GM21723 (cell line): ENCODE measurements around the gene CPTP.

Source experiments
- ATAC-seq: cut with Tn5 transposase; IDR thresholded peaks from one replicate; pipeline ENCODE4 v1.9.1; 2021; ENCODE audit warnings: mild to moderate bottlenecking, moderate library complexity; ENCODE audit not compliant: unreplicated experiment

CPTP gene

DNA sequence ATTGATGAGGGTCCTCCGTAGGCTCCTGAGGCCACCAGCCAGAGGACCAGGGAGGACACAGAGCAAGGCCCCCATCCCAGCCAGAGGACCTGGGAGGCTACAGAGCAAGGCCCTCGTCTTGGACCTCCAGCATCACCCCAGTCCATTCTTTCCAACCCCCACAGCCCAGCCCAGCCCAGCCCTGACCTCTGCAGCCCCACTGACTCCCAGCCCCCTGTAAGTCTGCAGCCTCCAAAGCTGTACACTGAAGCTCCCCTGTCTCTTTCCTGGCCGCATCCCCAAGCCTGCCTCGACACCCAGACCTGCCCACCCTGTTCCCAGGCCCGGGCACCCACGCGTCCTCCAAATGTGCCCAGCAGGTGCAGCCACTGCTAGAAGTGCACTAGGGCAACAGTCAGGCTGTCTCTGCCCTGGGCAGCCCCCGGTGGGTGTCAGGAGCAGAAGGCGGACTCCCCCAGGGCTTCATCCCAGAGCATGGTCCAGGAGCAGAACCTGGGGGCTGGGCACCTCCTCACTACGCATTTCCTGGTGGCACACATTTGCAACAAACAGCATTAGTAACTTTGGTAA lies 22.5 kb downstream of the CPTP start:
- ATAC-seq: no peak

DNA sequence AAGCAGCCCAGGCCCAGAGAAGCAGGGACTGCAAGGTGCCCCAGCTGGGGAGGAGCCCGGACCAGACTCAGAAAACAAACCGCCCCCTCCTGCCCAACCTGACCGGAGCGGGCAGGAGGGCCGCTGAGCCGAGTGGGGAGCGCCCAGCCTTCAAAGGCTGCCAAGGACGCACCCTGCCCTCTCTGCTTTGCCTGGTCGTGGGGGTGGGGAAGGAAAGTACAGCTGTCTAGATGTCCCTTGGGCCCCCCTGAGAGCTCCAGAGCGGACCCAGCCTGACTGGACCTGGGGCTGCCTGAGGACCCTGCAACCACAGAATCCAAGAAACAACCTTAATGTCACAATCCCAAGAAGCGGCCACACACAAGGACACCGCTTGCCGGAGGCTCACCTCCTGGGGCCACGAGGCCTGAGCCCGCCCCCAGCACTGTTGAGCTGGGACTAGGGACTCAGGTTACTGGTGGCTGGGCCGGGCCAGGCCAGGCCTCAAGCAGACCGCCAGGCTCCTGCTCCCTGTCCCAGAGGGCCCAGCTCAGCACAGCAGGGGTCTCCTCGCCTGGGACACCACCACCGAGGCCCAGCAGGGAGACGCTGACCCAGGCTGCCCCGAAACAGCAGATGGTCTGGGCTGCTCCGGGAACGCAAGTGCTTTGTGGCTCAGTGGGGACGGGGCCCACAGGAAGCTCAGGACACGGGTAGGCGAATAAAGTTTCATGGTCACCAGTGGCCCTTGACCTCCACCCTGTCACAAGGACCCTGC lies 23.2 kb downstream of the CPTP start:
- no peak for ATAC-seq

DNA sequence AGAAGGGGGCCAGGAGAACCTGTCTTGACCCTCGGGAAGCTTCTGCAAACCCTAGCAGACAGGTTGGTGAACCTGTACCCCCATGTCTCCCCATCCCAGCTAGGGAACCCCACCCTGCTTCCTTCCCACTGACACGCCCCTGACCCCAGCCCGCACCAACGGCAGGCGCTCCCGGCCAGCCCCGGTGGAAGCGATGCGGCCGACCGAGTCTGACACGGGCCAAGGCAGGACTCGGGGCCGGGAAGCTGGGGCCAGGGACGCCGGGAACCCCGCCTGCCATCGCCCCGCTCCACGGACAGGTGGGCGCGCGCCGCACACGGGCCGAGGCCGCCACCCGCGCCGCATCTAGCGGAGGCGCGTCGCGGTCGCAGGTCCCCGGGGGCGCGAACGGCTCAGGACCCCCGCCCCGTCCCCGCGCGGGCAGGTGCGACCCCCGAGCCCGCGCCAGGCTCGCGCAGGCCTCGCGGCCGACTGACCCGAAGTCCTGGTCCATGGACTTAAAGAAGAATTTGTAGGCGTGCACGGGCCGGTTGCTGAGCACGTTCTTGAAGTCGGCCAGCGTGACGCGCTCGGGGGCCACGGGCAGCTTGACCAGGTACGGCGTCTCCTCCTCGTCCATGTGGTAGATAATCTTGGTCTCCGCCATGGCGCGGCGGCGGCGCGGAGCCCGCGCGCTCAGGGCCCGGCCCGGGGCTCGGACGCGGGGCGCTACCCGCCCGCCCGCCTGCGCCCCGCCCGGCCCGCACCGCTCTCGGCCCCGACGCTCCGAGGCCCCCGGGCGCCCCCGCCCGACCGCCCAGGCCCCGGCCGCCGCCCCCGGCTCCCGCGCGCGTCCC lies 24.0 kb downstream of the CPTP start:
- peak; percentile 34 for ATAC-seq

DNA sequence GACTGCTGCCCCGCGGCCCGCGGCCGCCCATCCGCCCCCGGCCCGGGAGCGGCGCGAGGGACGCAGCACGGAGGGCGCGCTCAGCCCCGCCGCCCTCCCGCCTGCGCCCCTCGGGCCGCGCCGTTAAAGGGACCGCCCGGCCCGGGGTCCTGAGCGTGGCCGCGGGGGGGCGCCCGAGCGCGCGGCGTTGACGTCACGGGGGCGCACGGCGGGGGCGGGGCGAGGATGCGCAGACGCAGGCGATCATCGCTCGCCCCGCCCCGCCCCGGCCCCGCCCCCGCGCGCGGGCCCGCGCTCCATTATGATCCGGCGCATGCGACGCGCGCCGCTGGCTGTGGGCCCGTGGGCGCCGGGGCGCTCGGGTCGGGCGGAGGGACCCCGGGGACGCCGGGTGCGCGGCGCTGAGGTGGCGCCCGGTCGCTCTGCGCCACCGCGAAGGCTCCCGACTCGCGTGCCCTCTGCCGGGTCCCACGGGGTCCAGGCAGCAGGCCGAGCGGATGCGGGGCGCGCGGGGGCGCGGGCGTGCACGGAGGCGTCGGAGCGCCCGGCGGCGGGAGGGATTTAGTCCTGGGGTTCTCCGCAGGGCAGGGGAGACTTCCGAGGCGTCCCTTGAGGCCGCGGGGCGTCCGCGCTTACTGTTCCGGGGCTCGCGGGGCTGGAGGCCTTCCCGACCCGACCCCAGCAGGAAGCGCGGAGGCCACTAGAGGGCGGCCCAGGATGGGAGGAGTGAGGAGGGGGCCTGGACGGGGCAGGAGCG lies 24.8 kb downstream of the CPTP start, which contains the start of gene DVL1:
Gene DVL1 (minus strand): TSS at position 163 of the 757 bp plus-strand sequence. CDS start 353 bp downstream, outside the sequence.
- peak; percentile 57 for ATAC-seq

DNA sequence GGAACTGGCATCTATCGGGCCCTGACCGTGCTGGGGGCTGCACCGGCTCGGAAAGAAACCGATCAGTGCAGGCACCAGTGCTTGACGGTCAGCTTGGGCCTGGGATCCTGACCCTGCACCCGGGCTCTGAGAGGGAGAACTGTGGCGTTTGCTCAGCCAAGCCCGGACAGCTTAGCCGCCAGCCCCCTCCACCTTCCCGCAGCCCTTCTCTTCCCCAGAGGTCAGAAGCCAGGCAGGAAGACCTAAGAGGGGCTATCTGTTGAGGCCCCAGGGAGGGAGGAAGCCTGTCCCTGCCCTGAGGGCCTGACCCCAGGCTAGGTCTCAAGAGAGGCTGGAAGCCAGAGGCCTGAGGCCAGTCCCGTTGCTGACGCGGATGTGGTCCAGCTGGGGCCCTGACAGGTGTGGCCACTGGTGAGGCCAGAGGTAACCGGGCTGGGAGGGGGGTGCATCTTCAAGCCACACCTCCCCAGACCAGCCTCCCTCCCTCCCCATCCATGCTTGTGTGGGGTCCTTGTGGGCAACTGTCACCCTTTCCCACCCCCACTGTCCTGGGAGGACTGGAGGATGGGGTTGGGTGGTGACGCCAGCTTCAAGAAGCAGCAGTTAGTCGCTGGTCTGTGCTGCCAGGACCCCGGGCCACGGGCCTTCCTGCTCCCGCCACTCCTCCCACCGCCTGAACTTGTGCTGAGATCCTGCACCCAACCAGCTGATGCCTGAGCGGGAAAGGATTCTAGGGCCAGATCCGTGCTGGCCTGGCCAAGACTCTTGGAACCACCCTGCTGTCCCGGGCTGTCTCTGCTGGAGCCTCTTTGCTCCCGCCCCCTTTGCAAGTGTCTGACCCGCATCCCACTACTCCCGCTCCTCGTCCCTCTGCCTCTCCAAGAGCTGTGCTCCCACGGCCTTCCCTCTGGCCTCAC lies 27.2 kb downstream of the CPTP start:
- ATAC-seq: no peak

DNA sequence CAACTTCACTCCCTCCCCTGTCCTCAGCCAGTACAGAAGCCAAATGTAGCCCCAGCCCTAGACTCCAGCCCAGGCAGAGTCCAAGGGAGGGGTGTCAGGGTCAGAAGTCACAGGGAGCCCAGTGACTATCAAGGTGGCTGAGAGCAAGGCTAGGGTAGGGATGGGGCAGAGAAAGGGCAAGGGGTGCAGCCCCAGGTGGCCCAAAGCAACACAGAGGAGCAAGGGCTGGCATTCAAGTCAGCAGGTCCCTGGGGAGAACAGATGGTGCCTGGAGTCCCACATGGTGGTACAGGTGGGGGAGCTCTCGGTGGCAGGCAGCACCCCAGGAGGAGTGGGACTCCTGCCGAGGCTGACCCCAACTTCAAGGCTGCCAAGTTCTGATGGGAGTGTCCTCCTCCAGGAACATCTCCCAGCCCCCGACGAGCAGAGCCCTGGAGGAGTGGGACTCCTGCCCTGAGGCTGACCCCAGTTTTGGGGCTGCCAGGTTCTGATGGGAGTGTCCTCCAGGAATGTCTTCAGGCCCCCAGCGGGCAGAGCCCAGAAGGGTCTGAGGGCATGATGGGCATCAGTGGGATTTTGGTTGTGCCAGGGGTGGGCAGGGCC lies 28.3 kb downstream of the CPTP start:
- no peak for ATAC-seq

DNA sequence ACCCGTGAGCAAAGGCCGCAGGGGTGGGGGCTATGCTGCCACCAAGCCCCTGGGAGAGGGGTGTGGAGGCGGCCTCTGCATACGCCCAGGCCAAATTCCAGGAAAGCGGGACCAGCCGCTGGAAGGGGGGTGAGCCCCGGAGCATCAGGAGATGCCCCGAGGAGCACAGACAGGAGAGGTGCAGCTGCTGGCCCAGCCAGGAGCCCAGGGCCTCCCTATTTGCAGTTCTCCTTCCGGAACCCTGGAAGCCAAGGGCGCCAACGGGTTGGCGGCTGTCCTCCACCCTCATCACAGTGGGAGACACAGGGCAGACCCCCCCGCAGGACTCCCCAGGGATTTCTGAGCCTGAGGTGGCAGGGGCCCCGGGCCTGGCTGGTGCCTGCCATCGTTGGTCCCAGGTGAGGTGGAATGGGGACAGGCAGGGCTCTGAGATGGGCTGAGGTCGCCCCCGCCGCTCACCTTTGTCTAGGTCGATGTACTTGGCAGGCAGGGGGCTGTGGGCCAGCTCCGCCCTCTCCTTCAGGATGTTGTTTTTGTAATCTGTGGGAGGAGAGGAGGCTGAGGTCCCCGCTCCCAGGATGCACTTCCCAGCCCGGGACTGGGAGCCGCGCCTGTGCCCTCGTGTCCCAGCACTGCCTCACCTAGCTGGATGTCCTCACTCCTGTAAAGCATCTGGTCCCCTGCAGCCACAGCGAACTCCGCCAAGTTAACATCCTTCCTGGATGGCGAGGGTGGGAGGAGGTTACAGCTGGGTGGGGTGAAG lies 29.0 kb downstream of the CPTP start:
- ATAC-seq: no peak

DNA sequence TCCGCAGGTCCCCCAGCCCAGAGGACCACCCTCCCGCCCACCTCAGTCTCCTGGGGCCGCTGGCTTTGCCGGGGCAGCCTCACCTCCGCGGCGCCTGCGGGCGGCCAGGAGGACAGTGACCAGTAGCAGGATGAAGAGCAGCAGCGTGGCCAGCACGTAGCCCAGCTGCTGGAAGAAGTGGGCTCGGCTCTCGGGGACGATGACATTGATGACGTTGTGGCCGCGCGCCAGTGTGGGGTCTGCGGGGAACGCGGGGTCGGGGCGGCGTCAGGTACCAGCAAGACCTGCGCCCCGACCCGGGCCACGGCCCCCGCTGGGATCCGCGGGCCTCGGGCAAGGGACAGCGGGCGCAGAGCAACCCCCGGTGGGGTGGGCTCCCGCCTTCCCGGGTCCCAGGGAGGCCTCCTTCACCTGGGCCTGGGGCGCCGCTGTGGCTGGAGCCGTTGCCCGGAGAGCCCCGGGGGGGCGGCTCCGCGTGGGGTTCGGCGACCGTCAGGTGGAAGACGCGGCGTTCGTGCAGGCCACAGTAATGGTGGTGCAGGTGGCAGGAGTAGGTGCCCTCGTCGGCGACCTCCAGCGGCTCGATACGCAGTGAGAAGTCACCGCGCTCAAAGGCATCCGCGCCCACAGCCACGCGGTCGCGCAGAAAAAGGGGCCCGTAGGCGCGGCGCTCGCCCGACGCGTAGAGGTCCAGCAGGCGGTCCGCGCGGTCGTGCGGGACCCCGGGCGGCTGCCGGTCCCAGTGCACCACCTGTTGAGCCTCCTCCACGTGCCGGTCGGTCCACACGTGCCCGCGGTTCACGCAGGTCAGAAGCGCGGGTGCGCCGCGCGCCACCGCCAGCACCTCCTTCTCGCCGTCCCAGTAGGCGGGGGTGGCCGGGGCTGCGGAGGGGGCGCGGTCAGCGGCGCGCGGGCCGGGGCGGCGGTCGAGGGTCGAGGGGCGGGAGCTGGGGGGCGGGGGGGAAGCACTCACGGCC lies 30.0 kb downstream of the CPTP start:
- no peak for ATAC-seq

DNA sequence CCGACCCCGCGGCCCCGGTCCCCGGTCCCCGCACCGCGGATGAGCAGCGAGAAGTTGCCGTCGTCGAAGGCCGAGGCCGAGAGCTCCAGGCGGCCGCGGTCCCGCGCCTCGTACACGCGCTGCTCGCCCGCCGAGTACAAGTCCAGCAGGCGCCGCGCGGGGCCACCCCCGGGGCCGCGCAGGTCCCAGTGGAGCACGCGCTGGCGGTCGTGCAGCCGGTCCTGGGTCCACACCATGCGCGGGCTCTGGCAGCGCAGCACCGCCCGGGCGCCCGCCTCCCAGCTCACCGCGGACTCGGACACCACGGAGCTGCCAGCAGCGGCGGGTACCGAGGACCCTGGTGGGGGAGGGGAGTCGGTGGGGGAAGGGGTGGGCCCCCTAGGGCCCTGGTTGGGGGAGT lies 30.8 kb downstream of the CPTP start:
- no peak for ATAC-seq

DNA sequence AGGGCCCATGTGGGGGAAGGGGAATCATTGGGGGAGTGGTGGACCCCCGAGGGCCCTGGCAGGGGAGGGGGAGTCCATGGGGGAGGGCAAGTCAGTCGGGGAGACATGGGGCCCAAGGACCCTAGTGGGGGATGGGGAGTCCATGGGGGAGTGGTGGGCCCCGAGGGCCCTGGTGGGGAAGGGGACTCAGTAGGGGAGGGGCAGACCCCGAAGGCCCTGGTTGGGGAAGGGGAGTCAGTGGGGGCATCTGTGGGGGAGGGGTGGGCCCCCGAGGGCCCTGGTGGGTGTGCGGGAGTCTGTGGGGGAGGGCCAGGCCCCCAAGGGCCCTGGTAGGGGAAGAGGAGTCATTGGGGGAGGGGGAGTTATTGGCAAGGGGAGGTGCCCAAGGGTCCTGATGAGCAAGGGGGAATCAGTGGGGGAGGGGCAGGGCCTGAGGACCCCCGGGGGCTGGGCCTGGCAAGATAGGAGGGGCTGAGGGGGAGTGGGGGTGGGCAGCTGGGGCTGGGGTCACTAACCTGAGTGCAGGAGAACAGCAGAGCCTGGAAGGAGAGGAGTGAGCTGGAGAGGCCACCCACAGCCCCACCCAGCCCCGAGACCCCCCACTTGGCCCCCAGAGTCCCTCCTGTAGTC lies 31.7 kb downstream of the CPTP start:
- ATAC-seq: no peak

DNA sequence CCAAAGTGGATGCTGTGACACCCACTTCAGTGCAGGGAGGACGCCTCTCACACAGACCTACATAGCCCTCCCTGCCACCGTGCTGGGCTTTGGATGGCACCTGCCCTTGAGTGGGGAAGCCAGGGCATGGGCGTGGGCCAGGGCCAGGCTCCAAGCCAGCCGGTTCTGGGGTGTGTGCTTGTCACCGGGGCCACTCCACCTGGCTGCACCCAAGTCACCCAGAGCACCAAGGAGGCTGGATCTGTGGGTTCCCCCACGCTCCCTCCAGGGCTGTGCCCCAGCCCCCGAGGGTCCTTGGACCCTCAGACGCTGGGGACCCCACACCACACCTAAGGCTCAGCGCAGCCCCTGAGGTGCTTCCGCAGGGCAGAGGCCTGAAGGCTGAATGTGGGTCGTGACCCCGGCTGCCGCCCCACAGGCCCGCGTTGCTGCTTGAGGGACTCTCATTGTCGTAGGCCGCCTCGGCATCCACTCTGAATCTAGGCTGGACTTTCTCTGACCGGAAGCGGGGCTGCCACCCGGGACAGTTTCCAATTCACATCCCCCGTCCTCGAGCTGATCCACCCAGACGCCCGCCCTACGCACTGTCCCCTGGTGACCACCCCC lies 32.3 kb downstream of the CPTP start:
- no peak for ATAC-seq

DNA sequence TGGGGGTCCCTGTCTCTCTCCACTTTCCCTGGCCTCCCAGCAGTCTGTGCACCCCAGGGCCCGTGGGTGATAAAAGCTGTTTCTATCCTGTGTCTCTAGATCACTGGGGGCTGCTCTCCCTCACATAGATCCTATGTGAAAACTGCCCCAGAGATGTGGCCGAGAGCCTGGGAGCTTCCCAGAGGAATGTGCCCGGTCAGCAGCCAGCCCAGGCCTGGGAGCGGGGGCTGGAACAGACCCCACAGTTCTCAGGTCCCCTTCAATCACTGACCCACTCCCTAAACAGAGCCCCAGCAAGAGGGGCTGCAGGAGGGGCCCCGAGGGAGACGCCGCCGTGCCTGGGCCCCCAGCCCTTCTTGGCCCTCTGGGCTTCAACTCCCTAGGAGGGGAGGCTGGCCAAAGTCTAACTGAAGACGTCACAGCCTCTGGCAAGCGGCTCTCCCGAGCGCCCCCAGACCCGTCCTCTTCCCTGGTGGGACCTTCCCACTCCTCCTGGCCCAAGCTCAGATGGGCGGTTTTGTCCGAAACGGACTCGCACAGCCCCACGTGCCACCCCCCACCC lies 33.4 kb downstream of the CPTP start:
- no peak for ATAC-seq

DNA sequence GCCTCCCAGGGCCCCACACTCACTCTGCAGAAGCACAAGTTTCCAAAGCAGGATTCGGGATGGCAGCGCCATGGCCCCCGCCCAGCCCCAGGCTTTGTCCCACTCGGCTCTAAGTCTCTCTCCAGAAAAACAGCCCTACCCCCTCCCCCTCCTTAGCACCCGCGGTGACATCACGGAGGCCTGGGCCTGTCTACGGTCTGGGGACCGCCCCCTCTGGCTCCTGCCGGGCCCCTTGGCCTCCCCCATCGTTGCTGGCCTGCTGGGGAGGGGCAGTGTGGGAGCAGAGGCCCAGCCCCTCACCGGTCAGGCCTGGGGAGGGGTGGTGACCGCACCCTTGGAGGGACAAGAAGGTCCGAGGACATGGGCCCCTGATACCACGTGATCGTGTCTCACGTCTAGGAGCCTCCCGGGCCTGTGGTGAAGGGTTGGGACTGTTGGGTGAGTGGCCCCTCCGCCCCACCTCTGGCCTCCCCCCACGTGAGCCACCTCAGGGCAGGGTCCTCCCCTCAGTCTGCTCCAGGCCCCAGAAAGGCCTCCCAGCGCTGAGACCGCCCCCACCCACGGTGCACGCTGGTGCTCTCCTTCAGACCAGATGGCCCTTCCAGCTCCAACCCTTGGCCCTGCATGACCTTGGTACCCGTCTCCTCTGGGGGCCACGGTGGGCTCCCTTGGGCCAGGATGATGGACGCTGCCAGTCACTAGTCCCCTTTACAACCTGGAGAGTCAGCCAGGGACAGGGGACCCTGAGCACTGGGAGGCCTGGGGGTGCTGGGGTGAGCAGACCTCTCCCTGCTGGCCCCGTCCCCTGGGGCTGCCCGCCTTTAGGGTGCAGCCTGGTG lies 34.0 kb downstream of the CPTP start, which contains the start of gene MXRA8:
Gene MXRA8 (minus strand): TSS at position 123 of the 839 bp plus-strand sequence. CDS start 51 bp downstream, at position 72.
- no peak for ATAC-seq

DNA sequence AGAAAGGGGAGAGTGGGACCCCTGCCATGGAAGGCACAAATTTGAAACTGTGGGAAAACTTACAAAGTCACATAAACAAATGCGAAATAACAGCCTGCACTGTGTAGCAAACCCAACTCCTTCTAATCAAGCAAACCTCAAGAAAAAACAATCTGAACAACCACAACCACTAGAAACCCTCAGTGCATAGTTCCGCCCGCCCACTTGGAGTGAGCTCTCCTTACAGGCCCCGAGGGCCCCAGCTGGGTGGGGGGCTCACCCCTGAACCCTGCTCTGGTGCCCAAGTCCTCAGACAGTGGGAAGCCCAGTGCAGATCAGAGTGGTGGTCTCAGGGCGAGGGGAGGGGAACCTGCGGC lies 34.7 kb downstream of the CPTP start:
- no peak for ATAC-seq

DNA sequence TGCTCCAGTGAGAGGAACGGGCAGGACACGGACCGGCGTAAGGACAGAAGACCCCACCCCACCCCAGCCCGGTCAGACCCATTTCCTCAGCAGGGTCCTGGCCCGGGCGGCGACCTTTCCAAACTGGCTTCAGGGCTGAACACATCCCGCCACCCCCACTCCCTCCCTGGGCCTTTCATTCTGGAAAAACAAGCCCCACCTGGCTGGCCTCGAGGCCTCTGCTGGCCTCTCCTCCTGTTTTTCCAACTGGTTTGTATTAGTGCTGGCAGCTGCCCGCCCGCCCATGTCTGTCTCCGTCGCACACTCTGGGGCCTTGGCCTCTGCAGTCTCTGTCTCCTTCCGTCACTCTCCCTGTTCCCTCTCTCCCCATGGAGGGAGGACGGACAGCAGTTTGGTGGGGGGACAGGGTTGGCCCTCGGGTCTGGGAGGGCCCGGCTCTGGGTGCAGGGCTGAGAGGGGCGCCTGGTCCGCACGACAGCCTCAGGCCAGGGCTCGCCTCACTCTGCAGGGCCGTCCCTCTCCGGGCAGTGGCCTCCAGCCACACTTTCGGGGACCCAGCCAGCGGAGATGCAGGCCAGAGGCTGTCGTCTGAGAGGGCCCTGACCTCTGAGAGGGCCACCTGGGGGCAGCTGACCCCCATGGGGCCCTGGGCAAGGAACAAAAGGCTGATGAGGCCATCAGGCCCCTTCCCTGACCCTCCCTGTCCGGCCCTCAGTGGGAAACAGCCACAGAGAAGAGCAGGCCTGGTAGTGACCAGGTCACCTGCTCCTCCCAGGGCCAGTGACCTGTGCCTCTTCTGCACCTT lies 35.3 kb downstream of the CPTP start:
- no peak for ATAC-seq
